Common myeloid progenitor, CD34-positive (primary cell): ENCODE results near the gene OR10H4.
"Not testable (repeated sequence)": the region's sequence is repeated elsewhere in the genome, so short reads cannot be mapped to it uniquely, and the experiment has no call there.

Experiments
- CTCF ChIA-PET: fragments of 350-600 bp; sonication (Branson Sonifier 250); formaldehyde crosslinking; loops from one replicate; lab custom pipeline; 2021; ENCODE audit warnings: antibody characterized with exemption; lab: Charles Lee
- POLR2A ChIA-PET: fragments of 350-600 bp; sonication (Branson Sonifier 250); formaldehyde crosslinking; loops from one replicate; lab custom pipeline; 2021; ENCODE audit warnings: antibody characterized with exemption; lab: Charles Lee
- DNase-seq, 3 donors: peaks; one replicate each; pipeline versions ENCODE4 v3.0.0 to v3.0.0-alpha.2; 2013
- H3K27ac ChIP-seq, 2 experiments: 1 replicate in 1 of 2; 2 replicates in 1 of 2; pipeline ENCODE4 v1.7.0; 2013; ENCODE audit warnings: inconsistent platforms in 2 of 2, low read length in 2 of 2, mild to moderate bottlenecking in 2 of 2, low read depth in 1 of 2, moderate library complexity in 1 of 2; ENCODE audit not compliant: severe bottlenecking in 2 of 2, insufficient read depth in 1 of 2, poor library complexity in 1 of 2
- H3K27me3 ChIP-seq, 5 experiments: replicated peaks in 2 of 5; 1 replicate in 3 of 5; 2 replicates in 2 of 5; pipeline versions ENCODE4 v1.6.1 to v1.7.0; 2013; ENCODE audit warnings: low read length in 4 of 5, mild to moderate bottlenecking in 2 of 5, moderate library complexity in 2 of 5, inconsistent platforms in 1 of 5; ENCODE audit not compliant: insufficient read depth in 5 of 5, control insufficient read depth in 4 of 5
- H3K36me3 ChIP-seq, 4 experiments: 1 replicate in 2 of 4; 2 replicates in 2 of 4; pipeline versions ENCODE4 v1.6.1 to v1.7.0; 2013; ENCODE audit warnings: low read length in 3 of 4, control low read depth in 1 of 4, mild to moderate bottlenecking in 1 of 4; ENCODE audit not compliant: control insufficient read depth in 4 of 4, insufficient read depth in 4 of 4
- H3K4me1 ChIP-seq, 4 experiments: 1 replicate in 3 of 4; 2 replicates in 1 of 4; pipeline versions ENCODE4 v1.6.1 to v1.7.1; 2013; ENCODE audit warnings: low read length in 3 of 4, mild to moderate bottlenecking in 3 of 4, control low read depth in 1 of 4, inconsistent platforms in 1 of 4, moderate library complexity in 1 of 4; ENCODE audit not compliant: control insufficient read depth in 4 of 4, insufficient read depth in 4 of 4; ENCODE audit errors: control extremely low read depth in 1 of 4
- H3K4me3 ChIP-seq, 7 experiments: 1 replicate in 4 of 7; 2 replicates in 3 of 7; pipeline versions ENCODE4 v1.5.1 to v1.7.0; 2013; ENCODE audit warnings: mild to moderate bottlenecking in 7 of 7, low read length in 6 of 7, moderate library complexity in 6 of 7, inconsistent platforms in 2 of 7, low read depth in 2 of 7, control low read depth in 1 of 7; ENCODE audit not compliant: insufficient read depth in 4 of 7, control insufficient read depth in 1 of 7; ENCODE audit errors: extremely low read depth in 1 of 7
- H3K9me3 ChIP-seq, 5 experiments: 1 replicate in 4 of 5; 2 replicates in 1 of 5; pipeline versions ENCODE4 v1.6.1 to v1.7.1; 2013; ENCODE audit warnings: low read length in 4 of 5, mild to moderate bottlenecking in 2 of 5, inconsistent platforms in 1 of 5, low read depth in 1 of 5, moderate library complexity in 1 of 5; ENCODE audit not compliant: control insufficient read depth in 4 of 5, insufficient read depth in 2 of 5; ENCODE audit errors: control extremely low read depth in 1 of 5
- WGBS: methylation state at CpG from one replicate; pipeline ENCODE4 v1.1.5; 2013; ENCODE audit not compliant: insufficient coverage; 5-methylcytosine and 5-hydroxymethylcytosine counted together

Gene OR10H4

GRCh38 chr19:15971224-15971780, 22.5 kb downstream of the OR10H4 start:
- peaks cover 0 to 2% (median 0%) of the 10 kb centered on the region in 5 experiments for H3K9me3 ChIP-seq
- H3K4me3 ChIP-seq: no peak overlapping the region
- H3K36me3 ChIP-seq: no peaks in the 10 kb centered on the region
- CTCF ChIA-PET: interaction anchor here (0.7 kb wide), 1 partner anchor 1169 kb away, joined by 3 read pairs; no protein-coding TSS in a partner anchor
- 72% methylated on average over 3 of the region's 5 CpGs for WGBS
- DNase-seq: peak in 2 of 3 donors; percentile 51 to 54
- H3K4me1 ChIP-seq: peaks cover 0 to 2% (median 0%) of the 10 kb centered on the region in 4 experiments
- H3K27me3 ChIP-seq: peaks cover 0 to 9% (median 0%) of the 10 kb centered on the region in 5 experiments
- H3K27ac ChIP-seq: no peak overlapping the region
- POLR2A ChIA-PET: no interaction called here

GRCh38 chr19:15972043-15972442, 23.2 kb downstream of the OR10H4 start:
- ChIA-PET POLR2A (interaction anchor here (0.6 kb wide), 1 partner anchor 38 kb away, joined by 4 read pairs; the partner anchor contains the start of gene CYP4F11), CTCF (interaction anchor here (0.7 kb wide), 1 partner anchor 1169 kb away, joined by 3 read pairs; no protein-coding TSS in a partner anchor)
- H3K27ac ChIP-seq, H3K9me3 ChIP-seq, H3K27me3 ChIP-seq, H3K4me1 ChIP-seq, H3K4me3 ChIP-seq, DNase-seq, H3K36me3 ChIP-seq: not testable (repeated sequence)

GRCh38 chr19:15974856-15975255, 26.0 kb downstream of the OR10H4 start:
- H3K4me3 ChIP-seq: no peak overlapping the region
- 27% methylated on average over 3 of the region's 5 CpGs for WGBS

GRCh38 chr19:15976836-15977689, 28.3 kb downstream of the OR10H4 start:
- ChIA-PET POLR2A (no interaction called here), CTCF (interaction anchor here (1.5 kb wide), 1 partner anchor 25 kb away, joined by 3 read pairs; no protein-coding TSS in a partner anchor)
- Histone ChIP-seq H3K4me3 (no peak overlapping the region), H3K27ac (no peak overlapping the region), H3K9me3 (peaks cover 0 to 5% (median 0%) of the 10 kb centered on the region in 5 experiments), H3K4me1 (peaks cover 0 to 2% (median 0%) of the 10 kb centered on the region in 4 experiments), H3K36me3 (no peaks in the 10 kb centered on the region), H3K27me3 (peaks cover 0 to 14% (median 5%) of the 10 kb centered on the region in 5 experiments)
- 61% methylated on average over 8 of the region's 10 CpGs for WGBS
- peak in 2 of 3 donors; percentile 38 to 64 for DNase-seq

More at GRCh38 chr19:15974856-15975255, 26.0 kb downstream of the OR10H4 start:
- peaks cover 0 to 2% (median 0%) of the 10 kb centered on the region in 5 experiments for H3K9me3 ChIP-seq
- H3K27ac ChIP-seq: no peak overlapping the region
- ChIA-PET POLR2A (no interaction called here), CTCF (no interaction called here)
- H3K36me3 ChIP-seq: no peaks in the 10 kb centered on the region
- no peak for DNase-seq
- H3K27me3 ChIP-seq: peaks cover 0 to 10% (median 5%) of the 10 kb centered on the region in 5 experiments
- H3K4me1 ChIP-seq: peaks cover 0 to 2% (median 0%) of the 10 kb centered on the region in 4 experiments

GRCh38 chr19:15977690-15978089, 28.9 kb downstream of the OR10H4 start:
- Histone ChIP-seq H3K36me3 (no peaks in the 10 kb centered on the region), H3K27ac (no peak overlapping the region), H3K4me1 (peaks cover 0 to 2% (median 0%) of the 10 kb centered on the region in 4 experiments), H3K27me3 (peaks cover 0 to 14% (median 5%) of the 10 kb centered on the region in 5 experiments), H3K9me3 (peaks cover 0 to 10% (median under 1%) of the 10 kb centered on the region in 5 experiments), H3K4me3 (no peak overlapping the region)
- CTCF ChIA-PET: interaction anchor here (1.5 kb wide), 1 partner anchor 24 kb away, joined by 3 read pairs; no protein-coding TSS in a partner anchor
- POLR2A ChIA-PET: no interaction called here
- no peak for DNase-seq
- WGBS: 80% methylated on average over 7 of the region's 7 CpGs

- WGBS: 88% methylated on average over 3 of the region's 4 CpGs
- Histone ChIP-seq H3K4me3 (no peak overlapping the region), H3K36me3 (no peaks in the 10 kb centered on the region), H3K27ac (no peak overlapping the region), H3K4me1 (peaks cover 0 to 2% (median 0%) of the 10 kb centered on the region in 4 experiments), H3K9me3 (peaks cover 0 to 15% (median 4%) of the 10 kb centered on the region in 5 experiments), H3K27me3 (peaks cover 0 to 9% (median 4%) of the 10 kb centered on the region in 5 experiments)
- no peak for DNase-seq
- ChIA-PET POLR2A (no interaction called here), CTCF (no interaction called here)
Measured at GRCh38 chr19:15979293-15979692, 30.5 kb downstream of the OR10H4 start.
